SU-DHL-6 (cell line): Measurements from ENCODE around the gene PSMA6.

Experiments used
- CTCF ChIP-seq: fragments of 200-600 bp; sonication (generic); IDR thresholded peaks from one replicate; pipeline ENCODE4 v1.5.1; 2017; ENCODE audit warnings: antibody characterized with exemption, mild to moderate bottlenecking, low read length, moderate library complexity; ENCODE audit not compliant: insufficient read depth, poor library complexity, severe bottlenecking
- EZH2phosphoT487 ChIP-seq: fragments of 200-600 bp; sonication (generic), shearing (Covaris generic); conservative IDR thresholded peaks from 2 replicates; pipeline ENCODE4 v1.6.1; 2018; ENCODE audit warnings: mild to moderate bottlenecking, antibody characterized with exemption, low read length, moderate library complexity, mixed read lengths

- TF ChIP-seq CTCF: no peak
- TF ChIP-seq EZH2phosphoT487: no peak
Measured at GRCh38 chr14:35352274-35353233, 60.4 kb downstream of the PSMA6 start.
